HG03135 (cell line): ENCODE data around the gene MYCBP2.
"Not testable (repeated sequence)": the region's sequence is repeated elsewhere in the genome, so short reads cannot be mapped to it uniquely, and the experiment has no call there.

Source experiments
- ATAC-seq: cut with Tn5 transposase; IDR thresholded peaks from one replicate; pipeline ENCODE4 v1.9.1; 2021; ENCODE audit warnings: mild to moderate bottlenecking, moderate library complexity; ENCODE audit not compliant: unreplicated experiment

MYCBP2 gene

GRCh38 chr13:77034881-77035280 is 292.0 kb downstream of the MYCBP2 start:
- ATAC-seq = no peak

- ATAC-seq = no peak
These were observed 293.1 kb downstream of the MYCBP2 start for GRCh38 chr13:77033717-77034302.

DNA sequence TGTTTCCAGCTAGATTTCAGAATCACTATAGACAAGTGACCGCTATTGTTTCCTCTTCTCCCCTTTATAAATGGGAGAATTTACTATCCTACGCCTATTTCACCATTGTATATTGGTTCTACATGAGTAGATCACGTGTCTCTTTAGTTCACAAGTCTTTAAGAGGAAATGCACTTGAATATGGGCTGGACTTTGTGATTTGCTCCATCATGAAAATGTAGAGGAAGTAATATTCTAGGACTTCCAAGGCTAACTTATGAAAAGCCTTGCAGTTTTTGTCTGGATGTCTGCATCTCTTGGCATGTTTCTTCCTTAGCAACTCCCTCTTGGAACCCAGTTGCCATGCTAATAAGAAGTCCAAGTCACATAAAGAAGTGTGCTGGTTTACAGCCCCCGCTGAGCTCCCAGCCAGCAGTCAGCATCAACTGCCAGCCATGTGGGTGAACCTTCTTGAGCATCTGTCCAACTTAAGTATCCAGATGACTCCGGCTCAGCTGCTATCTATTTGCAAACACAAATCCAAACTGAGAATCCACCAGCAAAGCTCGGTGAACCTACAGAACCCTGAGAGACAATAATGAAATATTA is 295.1 kb downstream of the MYCBP2 start:
- ATAC-seq = no peak

- no peak for ATAC-seq
These were observed 297.5 kb downstream of the MYCBP2 start for GRCh38 chr13:77029436-77029835.

GRCh38 chr13:77028202-77028601 is 298.7 kb downstream of the MYCBP2 start:
- no peak for ATAC-seq

GRCh38 chr13:77026861-77027621 is 299.9 kb downstream of the MYCBP2 start, which contains the start of gene FBXL3:
Gene FBXL3 (minus strand): TSS chr13:77027159. CDS start chr13:77021860, 5,299 bp downstream.
- ATAC-seq = peak; percentile 62

GRCh38 chr13:77026255-77026860 is 300.5 kb downstream of the MYCBP2 start:
- peak; percentile 57 for ATAC-seq

GRCh38 chr13:77022341-77022740 is 304.6 kb downstream of the MYCBP2 start:
- ATAC-seq = no peak

- ATAC-seq = no peak
These were observed 307.1 kb downstream of the MYCBP2 start for GRCh38 chr13:77019756-77020155.

DNA sequence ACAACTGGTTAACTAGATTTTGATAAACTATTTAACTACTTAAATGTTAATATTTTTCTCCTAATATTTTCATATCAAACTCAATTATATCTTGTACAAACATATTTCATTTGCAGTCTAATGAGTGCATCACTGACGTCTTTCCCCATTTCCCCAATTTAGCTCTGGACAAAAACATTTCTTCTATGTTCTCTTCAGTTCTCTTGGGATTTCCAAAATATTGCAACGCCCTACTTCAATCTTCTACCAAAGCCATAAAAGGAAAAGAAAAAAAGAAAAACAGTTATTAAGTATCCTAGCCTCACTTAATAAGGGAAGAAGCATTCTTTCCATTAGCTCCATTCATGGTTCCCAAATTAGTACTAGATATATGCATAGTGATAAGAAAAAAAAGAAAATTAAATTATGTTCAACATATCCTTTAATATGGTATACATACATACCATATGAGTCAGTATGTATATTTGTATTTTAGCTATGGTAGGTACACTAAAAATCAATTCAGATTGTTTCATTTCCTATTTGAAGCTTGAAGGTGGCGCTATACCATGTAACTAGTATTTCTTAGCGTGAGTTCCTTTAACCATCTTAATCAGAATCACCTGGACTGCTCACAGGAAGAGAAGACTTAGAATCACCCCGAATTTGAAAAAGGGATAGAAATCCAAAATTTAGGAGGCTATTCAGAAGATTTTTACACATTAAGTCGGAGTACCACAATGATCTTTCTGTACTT is 309.8 kb downstream of the MYCBP2 start:
- ATAC-seq = no peak

GRCh38 chr13:77016251-77016812 is 310.6 kb downstream of the MYCBP2 start:
- ATAC-seq = no peak

GRCh38 chr13:77014906-77015685 is 311.8 kb downstream of the MYCBP2 start:
- ATAC-seq = no peak

GRCh38 chr13:77013853-77014542 is 312.9 kb downstream of the MYCBP2 start:
- no peak for ATAC-seq

DNA sequence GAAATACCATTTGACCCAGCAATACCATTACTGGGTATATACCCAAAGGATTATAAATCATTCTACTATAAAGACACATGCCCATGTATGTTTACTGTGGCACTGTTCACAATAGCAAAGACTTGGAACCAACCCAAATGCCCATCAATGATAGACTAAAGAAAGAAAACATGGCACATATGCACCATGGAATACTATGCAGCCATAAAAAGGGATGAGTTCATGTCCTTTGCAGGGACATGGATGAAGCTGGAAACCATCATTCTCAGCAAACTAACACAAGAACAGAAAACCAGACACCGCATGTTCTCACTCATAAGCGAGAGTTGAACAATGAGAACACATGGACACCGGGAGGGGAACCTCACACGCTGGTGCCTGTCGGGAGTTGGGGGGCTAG is 317.2 kb downstream of the MYCBP2 start:
- ATAC-seq = not testable (repeated sequence)

GRCh38 chr13:77009011-77009410 is 317.9 kb downstream of the MYCBP2 start:
- no peak for ATAC-seq

GRCh38 chr13:77008337-77008736 is 318.6 kb downstream of the MYCBP2 start:
- not testable (repeated sequence) for ATAC-seq

GRCh38 chr13:77002590-77003190 is 324.2 kb downstream of the MYCBP2 start:
- ATAC-seq = no peak

DNA sequence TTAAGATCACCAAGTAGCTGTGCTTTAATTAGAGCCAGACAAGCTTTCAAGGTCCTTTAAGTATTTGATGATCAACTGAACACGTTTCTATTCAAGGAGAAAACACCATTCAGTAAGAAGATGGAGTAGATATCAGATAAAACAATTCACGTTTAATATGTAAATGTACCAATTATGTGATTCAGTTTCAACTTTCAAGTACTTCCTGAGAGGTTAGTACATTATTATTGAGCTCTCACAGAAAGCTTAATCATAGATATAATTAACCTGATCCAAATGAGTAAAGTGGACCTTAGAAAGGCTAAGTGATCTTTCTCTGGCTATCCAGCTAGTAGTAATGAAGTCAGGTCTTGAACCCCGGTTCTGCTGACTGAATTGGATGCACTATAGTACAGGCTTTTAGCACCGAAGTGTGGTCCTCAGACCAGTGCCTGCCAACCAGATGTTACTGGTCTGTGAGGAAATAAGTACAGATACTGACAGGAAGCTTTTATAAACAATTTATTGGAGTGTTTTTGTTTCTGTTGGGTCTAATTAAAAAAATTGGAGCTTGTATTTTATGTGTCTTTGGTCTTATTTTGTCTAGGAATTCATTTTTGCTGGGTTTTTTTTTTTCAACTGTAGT is 324.8 kb downstream of the MYCBP2 start:
- ATAC-seq = no peak
